HCT116 (cell line): ENCODE data around the gene TCOF1. TPM values are rescaled to one million over a fixed set of nuclear protein-coding genes. Genes with fewer than 3 reads are reported as not detected.

ENCODE experiments used
- ATAC-seq: fragments of 200-7000 bp; cut with Tn5 transposase; 2 replicates; pipeline ENCODE4 v1.9.1; 2020; ENCODE audit warnings: mild to moderate bottlenecking, moderate library complexity
- BruUV-seq: library from RNA; stranded (reverse); fragments of 400-500 nt; replicated peaks from 2 replicates; lab custom pipeline; 2021; lab: Mats Ljungman, UMichigan
- CTCF ChIA-PET: fragments of 300-600 bp; sonication (Branson Sonifier 250); formaldehyde crosslinking; loops from one replicate; lab custom pipeline; 2021; ENCODE audit warnings: antibody characterized with exemption; lab: Charles Lee
- POLR2A ChIA-PET: fragments of 300-600, 350-600 bp; sonication (Branson Sonifier 250); formaldehyde crosslinking; loops from one replicate; lab custom pipeline; 2021; ENCODE audit warnings: antibody characterized with exemption; lab: Charles Lee
- RAD21 ChIA-PET, 2 experiments: fragments of 300-600 bp; sonication (Branson Sonifier 250); formaldehyde crosslinking; loops; one replicate each; lab custom pipeline; 2023; ENCODE audit warnings: low total read pairs in 2 of 2; ENCODE audit not compliant: uncharacterized antibody in 2 of 2, unreplicated experiment in 2 of 2, low non-redundant PET in 1 of 2; lab: Charles Lee
- DNase-seq: peaks from one replicate; pipeline ENCODE4 v3.0.0-alpha.2; 2010; ENCODE audit warnings: low read depth, low spot score
- H2AFZ ChIP-seq: fragments of 200-600 bp; shearing (Covaris generic), sonication (generic); 2 replicates; pipeline ENCODE4 v1.6.1; 2017; ENCODE audit warnings: low read depth, mixed run types, mixed read lengths, antibody characterized with exemption, low read length; ENCODE audit not compliant: poor library complexity, severe bottlenecking
- H3K27ac ChIP-seq: 2 replicates; pipeline ENCODE4 v1.5.1; 2012; ENCODE audit warnings: low read depth, low read length
- H3K27me3 ChIP-seq: fragments of 200-600 bp; sonication (generic); 2 replicates; pipeline ENCODE4 v1.6.1; 2016; ENCODE audit warnings: mixed run types, low read length, mixed read lengths; ENCODE audit not compliant: insufficient read depth
- H3K36me3 ChIP-seq, 2 experiments: fragments of 200-500 bp in 1 of 2; fragments of 200-600 bp in 1 of 2; sonication (Bioruptor generic) in 1 of 2; sonication (generic) in 1 of 2; 2 replicates each; pipeline versions ENCODE4 v1.5.1 to v1.6.1; 2014 to 2016; ENCODE audit warnings: low read length in 2 of 2, inconsistent platforms in 1 of 2, mixed read lengths in 1 of 2, mixed run types in 1 of 2; ENCODE audit not compliant: insufficient read depth in 2 of 2, control insufficient read depth in 1 of 2
- H3K4me1 ChIP-seq, 2 experiments: fragments of 200-600 bp in 1 of 2; sonication (generic) in 1 of 2; 2 replicates each; pipeline versions ENCODE4 v1.5.1 to v1.6.1; 2012 to 2017; ENCODE audit warnings: low read length in 2 of 2, inconsistent platforms in 1 of 2, mild to moderate bottlenecking in 1 of 2, mixed read lengths in 1 of 2, mixed run types in 1 of 2, moderate library complexity in 1 of 2; ENCODE audit not compliant: insufficient read depth in 2 of 2, control insufficient read depth in 1 of 2
- H3K4me2 ChIP-seq: fragments of 200-600 bp; sonication (generic); 2 replicates; pipeline ENCODE4 v1.6.1; 2017; ENCODE audit warnings: mixed run types, low read length, mixed read lengths
- H3K4me3 ChIP-seq, 2 experiments: fragments of 200-600 bp in 1 of 2; sonication (generic) in 1 of 2; replicated peaks in 1 of 2; 2 replicates each; pipeline ENCODE4 v1.5.1; 2011 to 2016; ENCODE audit warnings: low read length in 2 of 2, control low read depth in 1 of 2, low read depth in 1 of 2, mild to moderate bottlenecking in 1 of 2, mixed read lengths in 1 of 2, mixed run types in 1 of 2
- H3K79me2 ChIP-seq: fragments of 200-600 bp; sonication (generic); 2 replicates; pipeline ENCODE4 v1.6.1; 2017; ENCODE audit warnings: mild to moderate bottlenecking, mixed run types, low read length, moderate library complexity, mixed read lengths; ENCODE audit not compliant: insufficient read depth
- H3K9ac ChIP-seq: fragments of 200-600 bp; sonication (generic); 2 replicates; pipeline ENCODE4 v1.6.1; 2016; ENCODE audit warnings: low read length, mixed read lengths
- H3K9me2 ChIP-seq: fragments of 200-600 bp; sonication (generic), shearing (Covaris generic); 2 replicates; pipeline ENCODE4 v1.6.1; 2017; ENCODE audit warnings: mixed run types, mild to moderate bottlenecking, moderate library complexity; ENCODE audit not compliant: insufficient read depth
- H3K9me3 ChIP-seq, 2 experiments: fragments of 200-500 bp in 1 of 2; fragments of 200-600 bp in 1 of 2; sonication (Bioruptor generic) in 1 of 2; sonication (generic) in 1 of 2; 2 replicates each; pipeline ENCODE4 v1.6.1; 2014 to 2017; ENCODE audit warnings: low read length in 2 of 2, mixed read lengths in 2 of 2, inconsistent platforms in 1 of 2, low read depth in 1 of 2, mild to moderate bottlenecking in 1 of 2, mixed run types in 1 of 2, moderate library complexity in 1 of 2; ENCODE audit not compliant: control insufficient read depth in 1 of 2, insufficient read depth in 1 of 2
- H4K20me1 ChIP-seq: fragments of 200-600 bp; sonication (generic), shearing (Covaris generic); 2 replicates; pipeline ENCODE4 v1.6.1; 2017; ENCODE audit warnings: mixed run types, mild to moderate bottlenecking, moderate library complexity; ENCODE audit not compliant: insufficient read depth
- CEBPB ChIP-seq: IDR thresholded peaks from 2 replicates; pipeline ENCODE4 v1.6.1; 2012; ENCODE audit warnings: low read depth
- ELF1 ChIP-seq: IDR thresholded peaks from 2 replicates; pipeline ENCODE4 v1.6.1; 2012; ENCODE audit warnings: low read depth, borderline replicate concordance
- EZH2 ChIP-seq: fragments of 200-600 bp; sonication (generic); IDR thresholded peaks from 2 replicates; pipeline ENCODE4 v1.6.1; 2017; ENCODE audit warnings: antibody characterized with exemption, mixed run types
- FOSL1 ChIP-seq: IDR thresholded peaks from 2 replicates; pipeline ENCODE4 v1.6.1; 2012; ENCODE audit warnings: low read depth
- JUND ChIP-seq: IDR thresholded peaks from 2 replicates; pipeline ENCODE4 v1.6.1; 2012
- POLR2A ChIP-seq: IDR thresholded peaks from 2 replicates; pipeline ENCODE4 v1.7.0; 2011; ENCODE audit warnings: borderline replicate concordance; ENCODE audit not compliant: insufficient read depth, insufficient read length; ENCODE audit errors: extremely low read depth
- POLR2AphosphoS5 ChIP-seq: IDR thresholded peaks from 2 replicates; pipeline ENCODE4 v1.6.1; 2011; ENCODE audit warnings: mild to moderate bottlenecking, low read depth, low read length, moderate library complexity
- RAD21 ChIP-seq: IDR thresholded peaks from 2 replicates; pipeline ENCODE4 v1.6.1; 2012; ENCODE audit warnings: low read depth, mild to moderate bottlenecking
- SP1 ChIP-seq: IDR thresholded peaks from 2 replicates; pipeline ENCODE4 v1.6.1; 2012; ENCODE audit warnings: low read depth
- TCF7L2 ChIP-seq: IDR thresholded peaks from 2 replicates; pipeline ENCODE4 v1.7.0; 2011; ENCODE audit warnings: borderline replicate concordance, inconsistent platforms; ENCODE audit not compliant: insufficient read depth, insufficient read length; ENCODE audit errors: extremely low read depth
- YY1 ChIP-seq: IDR thresholded peaks from 2 replicates; pipeline ENCODE4 v1.6.1; 2011; ENCODE audit warnings: low read length, low read depth, moderate library complexity, mild to moderate bottlenecking; ENCODE audit not compliant: insufficient replicate concordance; ENCODE audit errors: extremely low read depth
- ZFX ChIP-seq: fragments of 450-650 bp; IDR thresholded peaks from 2 replicates; pipeline ENCODE4 v1.6.1; 2017
- intact Hi-C: fragments of 100-400 bp; cut with micrococcal nuclease; formaldehyde crosslinking; loops from 2 replicates; pipeline ENCODE4 v1.10.0; 2022
- total RNA-seq: library from RNA; stranded (reverse); gene quantifications from one replicate; pipeline ENCODE4 v1.2.1, GENCODE V29; 2021; ENCODE audit not compliant: unreplicated experiment
- TF ChIP-seq, protein P1 (sequence below): IDR thresholded peaks from 2 replicates; pipeline ENCODE4 v1.6.1; 2011; ENCODE audit warnings: mild to moderate bottlenecking, low read length, moderate library complexity; ENCODE audit not compliant: insufficient replicate concordance; ENCODE audit errors: extremely low read depth
- TF ChIP-seq, protein P2 (sequence below): IDR thresholded peaks from 2 replicates; pipeline ENCODE4 v1.6.1; 2012
- TF ChIP-seq, protein P3 (sequence below), 3 experiments: fragments of 200-600 bp in 1 of 3; sonication (generic) in 1 of 3; IDR thresholded peaks in 2 of 3; conservative IDR thresholded peaks in 1 of 3; 2 replicates each; pipeline ENCODE4 v1.5.1; 2012 to 2017; ENCODE audit warnings: low read depth in 2 of 3, low read length in 2 of 3, antibody characterized with exemption in 1 of 3, borderline replicate concordance in 1 of 3, control low read depth in 1 of 3, mild to moderate bottlenecking in 1 of 3, mixed read lengths in 1 of 3, mixed run types in 1 of 3, moderate library complexity in 1 of 3; ENCODE audit not compliant: insufficient read depth in 1 of 3
- TF ChIP-seq, protein P4 (sequence below): IDR thresholded peaks from 2 replicates; pipeline ENCODE4 v1.6.1; 2012; ENCODE audit warnings: low read depth

Gene TCOF1
- total RNA-seq, 1 experiment from 2014 or later = 94.7 TPM

GRCh38 chr5:150404535-150404934, 47.0 kb downstream of the TCOF1 start:
- Histone ChIP-seq H3K36me3 (peaks cover 5 to 13% of the 10 kb centered on the region in 2 experiments; a peak in 3 of 4 replicates), H3K4me3 (no peak overlapping the region), H3K4me2 (no peak overlapping the region), H2AFZ (no peak overlapping the region), H3K79me2 (no peaks in the 10 kb centered on the region), H3K9ac (no peak overlapping the region), H3K9me2 (no peaks in the 10 kb centered on the region), H4K20me1 (no peaks in the 10 kb centered on the region), H3K27ac (no peak overlapping the region), H3K4me1 (peaks cover 6 to 12% of the 10 kb centered on the region in 2 experiments; a peak in 3 of 4 replicates), H3K27me3 (no peaks in the 10 kb centered on the region), H3K9me3 (no peaks in the 10 kb centered on the region)
- POLR2A ChIA-PET = no interaction called here
- CTCF ChIA-PET = no interaction called here
- RAD21 ChIA-PET = no interaction called here
- TF ChIP-seq SP1 (no peak), POLR2AphosphoS5 (no peak), POLR2A (no peak), JUND (no peak), FOSL1 (no peak), TCF7L2 (no peak), ZFX (no peak), RAD21 (no peak), ELF1 (no peak), CEBPB (no peak), YY1 (no peak), EZH2 (no peak)
- TF ChIP-seq, protein P1, sequence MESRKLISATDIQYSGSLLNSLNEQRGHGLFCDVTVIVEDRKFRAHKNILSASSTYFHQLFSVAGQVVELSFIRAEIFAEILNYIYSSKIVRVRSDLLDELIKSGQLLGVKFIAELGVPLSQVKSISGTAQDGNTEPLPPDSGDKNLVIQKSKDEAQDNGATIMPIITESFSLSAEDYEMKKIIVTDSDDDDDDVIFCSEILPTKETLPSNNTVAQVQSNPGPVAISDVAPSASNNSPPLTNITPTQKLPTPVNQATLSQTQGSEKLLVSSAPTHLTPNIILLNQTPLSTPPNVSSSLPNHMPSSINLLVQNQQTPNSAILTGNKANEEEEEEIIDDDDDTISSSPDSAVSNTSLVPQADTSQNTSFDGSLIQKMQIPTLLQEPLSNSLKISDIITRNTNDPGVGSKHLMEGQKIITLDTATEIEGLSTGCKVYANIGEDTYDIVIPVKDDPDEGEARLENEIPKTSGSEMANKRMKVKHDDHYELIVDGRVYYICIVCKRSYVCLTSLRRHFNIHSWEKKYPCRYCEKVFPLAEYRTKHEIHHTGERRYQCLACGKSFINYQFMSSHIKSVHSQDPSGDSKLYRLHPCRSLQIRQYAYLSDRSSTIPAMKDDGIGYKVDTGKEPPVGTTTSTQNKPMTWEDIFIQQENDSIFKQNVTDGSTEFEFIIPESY = no peak
- TF ChIP-seq, protein P2, sequence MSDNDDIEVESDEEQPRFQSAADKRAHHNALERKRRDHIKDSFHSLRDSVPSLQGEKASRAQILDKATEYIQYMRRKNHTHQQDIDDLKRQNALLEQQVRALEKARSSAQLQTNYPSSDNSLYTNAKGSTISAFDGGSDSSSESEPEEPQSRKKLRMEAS = no peak
- TF ChIP-seq, protein P3, sequence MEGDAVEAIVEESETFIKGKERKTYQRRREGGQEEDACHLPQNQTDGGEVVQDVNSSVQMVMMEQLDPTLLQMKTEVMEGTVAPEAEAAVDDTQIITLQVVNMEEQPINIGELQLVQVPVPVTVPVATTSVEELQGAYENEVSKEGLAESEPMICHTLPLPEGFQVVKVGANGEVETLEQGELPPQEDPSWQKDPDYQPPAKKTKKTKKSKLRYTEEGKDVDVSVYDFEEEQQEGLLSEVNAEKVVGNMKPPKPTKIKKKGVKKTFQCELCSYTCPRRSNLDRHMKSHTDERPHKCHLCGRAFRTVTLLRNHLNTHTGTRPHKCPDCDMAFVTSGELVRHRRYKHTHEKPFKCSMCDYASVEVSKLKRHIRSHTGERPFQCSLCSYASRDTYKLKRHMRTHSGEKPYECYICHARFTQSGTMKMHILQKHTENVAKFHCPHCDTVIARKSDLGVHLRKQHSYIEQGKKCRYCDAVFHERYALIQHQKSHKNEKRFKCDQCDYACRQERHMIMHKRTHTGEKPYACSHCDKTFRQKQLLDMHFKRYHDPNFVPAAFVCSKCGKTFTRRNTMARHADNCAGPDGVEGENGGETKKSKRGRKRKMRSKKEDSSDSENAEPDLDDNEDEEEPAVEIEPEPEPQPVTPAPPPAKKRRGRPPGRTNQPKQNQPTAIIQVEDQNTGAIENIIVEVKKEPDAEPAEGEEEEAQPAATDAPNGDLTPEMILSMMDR (IDR thresholded peaks at IDR 0.05 in 2 of 3, conservative IDR thresholded peaks at IDR 0.05 in 1 of 3; ENCODE audit: borderline replicate concordance in 1 of 3, insufficient read depth in 1 of 3, low read depth in 2 of 3, low read length in 2 of 3) = no peak
- TF ChIP-seq, protein P4, sequence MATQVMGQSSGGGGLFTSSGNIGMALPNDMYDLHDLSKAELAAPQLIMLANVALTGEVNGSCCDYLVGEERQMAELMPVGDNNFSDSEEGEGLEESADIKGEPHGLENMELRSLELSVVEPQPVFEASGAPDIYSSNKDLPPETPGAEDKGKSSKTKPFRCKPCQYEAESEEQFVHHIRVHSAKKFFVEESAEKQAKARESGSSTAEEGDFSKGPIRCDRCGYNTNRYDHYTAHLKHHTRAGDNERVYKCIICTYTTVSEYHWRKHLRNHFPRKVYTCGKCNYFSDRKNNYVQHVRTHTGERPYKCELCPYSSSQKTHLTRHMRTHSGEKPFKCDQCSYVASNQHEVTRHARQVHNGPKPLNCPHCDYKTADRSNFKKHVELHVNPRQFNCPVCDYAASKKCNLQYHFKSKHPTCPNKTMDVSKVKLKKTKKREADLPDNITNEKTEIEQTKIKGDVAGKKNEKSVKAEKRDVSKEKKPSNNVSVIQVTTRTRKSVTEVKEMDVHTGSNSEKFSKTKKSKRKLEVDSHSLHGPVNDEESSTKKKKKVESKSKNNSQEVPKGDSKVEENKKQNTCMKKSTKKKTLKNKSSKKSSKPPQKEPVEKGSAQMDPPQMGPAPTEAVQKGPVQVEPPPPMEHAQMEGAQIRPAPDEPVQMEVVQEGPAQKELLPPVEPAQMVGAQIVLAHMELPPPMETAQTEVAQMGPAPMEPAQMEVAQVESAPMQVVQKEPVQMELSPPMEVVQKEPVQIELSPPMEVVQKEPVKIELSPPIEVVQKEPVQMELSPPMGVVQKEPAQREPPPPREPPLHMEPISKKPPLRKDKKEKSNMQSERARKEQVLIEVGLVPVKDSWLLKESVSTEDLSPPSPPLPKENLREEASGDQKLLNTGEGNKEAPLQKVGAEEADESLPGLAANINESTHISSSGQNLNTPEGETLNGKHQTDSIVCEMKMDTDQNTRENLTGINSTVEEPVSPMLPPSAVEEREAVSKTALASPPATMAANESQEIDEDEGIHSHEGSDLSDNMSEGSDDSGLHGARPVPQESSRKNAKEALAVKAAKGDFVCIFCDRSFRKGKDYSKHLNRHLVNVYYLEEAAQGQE = no peak
- ATAC-seq = no peak
- DNase-seq = no peak
- intact Hi-C loops = no loop called here
- BruUV-seq = no TSS peak
